Adrenal gland (tissue), 12 donors: ENCODE measurements around the gene ATP9B. TPM values are rescaled to one million over a fixed set of nuclear protein-coding genes. Genes with fewer than 3 reads are reported as not detected.

Experiments used
- DNase-seq, 7 donors: peaks; one replicate each; pipeline ENCODE4 v3.0.0-alpha.2; 2019 to 2020
- H3K27ac ChIP-seq, 5 donors: fragments of 200-600 bp; sonication (generic) in 4 of 5; 1 replicate in 3 of 5; 2 replicates in 2 of 5; pipeline versions ENCODE4 v1.5.1 to v1.8.0; 2016 to 2020; ENCODE audit warnings: mild to moderate bottlenecking in 1 of 5
- H3K27me3 ChIP-seq: fragments of 200-600 bp; 2 replicates; pipeline ENCODE4 v1.8.0; 2021
- H3K36me3 ChIP-seq, 2 donors: fragments of 200-600 bp; replicated peaks in 1 of 2; 1 replicate in 1 of 2; 2 replicates in 1 of 2; pipeline versions ENCODE4 v1.5.1 to v1.8.0; 2018 to 2022
- H3K4me1 ChIP-seq, 2 donors: fragments of 200-600 bp; replicated peaks in 1 of 2; 1 replicate in 1 of 2; 2 replicates in 1 of 2; pipeline versions ENCODE4 v1.5.1 to v1.8.0; 2018 to 2021
- H3K4me3 ChIP-seq, 4 donors: fragments of 200-600 bp; sonication (generic) in 3 of 4; one replicate each; pipeline ENCODE4 v1.5.1; 2016 to 2018
- H3K9me3 ChIP-seq, 3 donors: fragments of 200-600 bp; sonication (generic) in 1 of 3; replicated peaks in 1 of 3; 1 replicate in 2 of 3; 2 replicates in 1 of 3; pipeline versions ENCODE4 v1.5.1 to v1.8.0; 2016 to 2021
- CTCF ChIP-seq, 6 experiments: fragments of 450-650 bp in 4 of 6; fragments of 200-600 bp in 2 of 6; sonication (generic) in 1 of 6; IDR thresholded peaks; 1 replicate in 5 of 6; 2 replicates in 1 of 6; pipeline versions ENCODE4 v1.5.1 to v1.8.0; 2016 to 2021; ENCODE audit warnings: antibody characterized with exemption in 6 of 6, mild to moderate bottlenecking in 2 of 6, moderate library complexity in 1 of 6
- POLR2A ChIP-seq, 2 donors: fragments of 450-650 bp; IDR thresholded peaks; one replicate each; pipeline ENCODE4 v1.6.1; 2017; ENCODE audit warnings: antibody characterized with exemption in 2 of 2, mild to moderate bottlenecking in 2 of 2, moderate library complexity in 1 of 2
- WGBS, 4 donors: extraction: QIAGEN DNeasy Blood & Tissue Kit in 2 of 4; methylation state at CpG; one replicate each; pipeline versions ENCODE4 v1.1.5 to v1.1.7; 2013 to 2017; 5-methylcytosine and 5-hydroxymethylcytosine counted together
- intact Hi-C, 2 donors: fragments of 100-400 bp; cut with DNase I; formaldehyde crosslinking; loops; one replicate each; pipeline versions ENCODE4 v1.14.1 to v1.15.0; 2022 to 2023
- polyA plus RNA-seq, 3 donors: library from polyadenylated mRNA; stranded (reverse); fragments of 200-250 nt in 2 of 3; fragments of 350-450 nt in 1 of 3; fragmentation: Illumina TruSeq in 1 of 3; extraction: RNeasy Lipid Tissue Mini Kit (QIAGEN cat#74804) in 1 of 3; gene quantifications; one replicate each; pipeline ENCODE4 v1.2.3, GENCODE V29; 2013 to 2014
- total RNA-seq, 9 donors: library from RNA; depleted of rRNA in 4 of 9; stranded (reverse); fragments of >200 nt in 4 of 9; fragments of 120-200 nt in 1 of 9; fragmentation: NEBNext Ultra II Directional in 1 of 9; extraction: Animal tissue kit (Norgen Biotek cat#: 25700) in 1 of 9; gene quantifications; one replicate each; pipeline versions ENCODE4 v1.1.0 to v1.2.4, GENCODE V29; 2013 to 2023
- donor health status: healthy with polysubstance abuse.
- donor health status: Bipolar disorder and iron deficiency.
- donor health status: DM: yes; HTN: yes; CAD: no.
- donor health status: DM: no; HTN: no; CAD: no.
- donor health status: DM: no; HTN: no; CAD: no.
- donor health status: DM: yes; HTN: yes; CAD: no.

Gene ATP9B
- total and polyA plus RNA-seq, 12 donors, result 16.3 to 36.0 (median 27.7) TPM

- Histone ChIP-seq H3K4me1 (peaks cover 5% of the 10 kb centered on the region in 2 donors), H3K27ac (peak overlapping the region in 1 of 5 donors; percentile 11), H3K9me3 (peaks cover 0 to 9% (median 0%) of the 10 kb centered on the region in 3 donors), H3K27me3 (no peaks in the 10 kb centered on the region), H3K4me3 (no peak overlapping the region), H3K36me3 (no peaks in the 10 kb centered on the region)
- WGBS, 4 donors, result 67 to 91% (median 85%) methylated on average over 19 of the region's 19 CpGs
- intact Hi-C loops, result no loop called here
- DNase-seq, result peak in 5 of 7 donors; percentile 31 to 70 (median 56)
- no peak for TF ChIP-seq POLR2A (IDR thresholded peaks at IDR 0.05)
- TF ChIP-seq CTCF (IDR thresholded peaks at IDR 0.05), result no peak
Measured at GRCh38 chr18:79217979-79218604, 148.9 kb downstream of the ATP9B start.

- DNase-seq, result no peak
- H3K27me3 ChIP-seq, result no peaks in the 10 kb centered on the region
- intact Hi-C loops, result no loop called here
- peaks cover 0 to 6% (median 0%) of the 10 kb centered on the region in 3 donors for H3K9me3 ChIP-seq
- H3K36me3 ChIP-seq, result no peaks in the 10 kb centered on the region
- H3K4me3 ChIP-seq, result no peak overlapping the region
- peaks cover 5% of the 10 kb centered on the region in 2 donors for H3K4me1 ChIP-seq
- no peak for TF ChIP-seq CTCF (IDR thresholded peaks at IDR 0.05)
- no peak for TF ChIP-seq POLR2A (IDR thresholded peaks at IDR 0.05)
- WGBS, 4 donors, result 72 to 81% (median 74%) methylated on average over 10 of the region's 10 CpGs
- H3K27ac ChIP-seq, result peak overlapping the region in 1 of 5 donors; percentile 11
Measured at GRCh38 chr18:79218605-79219190, 149.5 kb downstream of the ATP9B start.

- intact Hi-C loops, result no loop called here
- DNase-seq, result no peak
- peaks cover 4 to 5% of the 10 kb centered on the region in 2 donors for H3K4me1 ChIP-seq
- TF ChIP-seq CTCF (IDR thresholded peaks at IDR 0.05), result no peak
- TF ChIP-seq POLR2A (IDR thresholded peaks at IDR 0.05), result no peak
- H3K27ac ChIP-seq, result no peak overlapping the region
- H3K27me3 ChIP-seq, result no peaks in the 10 kb centered on the region
- WGBS, 4 donors, result 87 to 100% (median 90%) methylated on average over 1 to 5 of the region's 5 CpGs
- H3K36me3 ChIP-seq, result no peaks in the 10 kb centered on the region
- H3K4me3 ChIP-seq, result no peak overlapping the region
- no peaks in the 10 kb centered on the region for H3K9me3 ChIP-seq
Measured at GRCh38 chr18:79221136-79221535, 151.9 kb downstream of the ATP9B start.

GRCh38 chr18:79222790-79223189 is 153.6 kb downstream of the ATP9B start:
- Histone ChIP-seq H3K36me3 (no peaks in the 10 kb centered on the region), H3K4me3 (no peak overlapping the region), H3K27ac (no peak overlapping the region), H3K9me3 (no peaks in the 10 kb centered on the region), H3K4me1 (no peaks in the 10 kb centered on the region), H3K27me3 (no peaks in the 10 kb centered on the region)
- TF ChIP-seq CTCF (IDR thresholded peaks at IDR 0.05), result no peak
- no peak for DNase-seq
- WGBS, 4 donors, result 83 to 96% (median 89%) methylated on average over 1 of the region's 1 CpG
- intact Hi-C loops, result no loop called here
